Duodenal mucosa (tissue), 2 donors: Measurements from ENCODE around the gene CRHR2.
A peak's percentile ranks its signal among the peaks of the same experiment; 100 is the strongest.
"Not testable (repeated sequence)": the region's sequence is repeated elsewhere in the genome, so short reads cannot be mapped to it uniquely, and the experiment has no call there.

ENCODE experiments used
- H3K27ac ChIP-seq: one replicate; pipeline ENCODE4 v1.7.0; 2013; ENCODE audit warnings: low read depth, low read length
- H3K27me3 ChIP-seq, 2 donors: one replicate each; pipeline ENCODE4 v1.7.0; 2013; ENCODE audit warnings: low read length in 2 of 2, control low read depth in 1 of 2; ENCODE audit not compliant: insufficient read depth in 2 of 2, control insufficient read depth in 1 of 2
- H3K36me3 ChIP-seq, 2 donors: one replicate each; pipeline ENCODE4 v1.7.0; 2013; ENCODE audit warnings: low read length in 2 of 2, control low read depth in 1 of 2; ENCODE audit not compliant: insufficient read depth in 2 of 2, control insufficient read depth in 1 of 2
- H3K4me1 ChIP-seq, 2 donors: one replicate each; pipeline ENCODE4 v1.7.0; 2013; ENCODE audit warnings: low read length in 2 of 2, control low read depth in 1 of 2; ENCODE audit not compliant: insufficient read depth in 2 of 2, control insufficient read depth in 1 of 2
- H3K4me3 ChIP-seq, 2 donors: one replicate each; pipeline ENCODE4 v1.7.0; 2013; ENCODE audit warnings: low read length in 2 of 2, low read depth in 1 of 2
- H3K9ac ChIP-seq, 2 donors: one replicate each; pipeline ENCODE4 v1.7.0; 2013; ENCODE audit warnings: low read length in 2 of 2, low read depth in 1 of 2
- H3K9me3 ChIP-seq, 2 donors: one replicate each; pipeline ENCODE4 v1.7.0; 2013; ENCODE audit warnings: low read length in 2 of 2, control low read depth in 1 of 2; ENCODE audit not compliant: control insufficient read depth in 1 of 2

Gene CRHR2

DNA sequence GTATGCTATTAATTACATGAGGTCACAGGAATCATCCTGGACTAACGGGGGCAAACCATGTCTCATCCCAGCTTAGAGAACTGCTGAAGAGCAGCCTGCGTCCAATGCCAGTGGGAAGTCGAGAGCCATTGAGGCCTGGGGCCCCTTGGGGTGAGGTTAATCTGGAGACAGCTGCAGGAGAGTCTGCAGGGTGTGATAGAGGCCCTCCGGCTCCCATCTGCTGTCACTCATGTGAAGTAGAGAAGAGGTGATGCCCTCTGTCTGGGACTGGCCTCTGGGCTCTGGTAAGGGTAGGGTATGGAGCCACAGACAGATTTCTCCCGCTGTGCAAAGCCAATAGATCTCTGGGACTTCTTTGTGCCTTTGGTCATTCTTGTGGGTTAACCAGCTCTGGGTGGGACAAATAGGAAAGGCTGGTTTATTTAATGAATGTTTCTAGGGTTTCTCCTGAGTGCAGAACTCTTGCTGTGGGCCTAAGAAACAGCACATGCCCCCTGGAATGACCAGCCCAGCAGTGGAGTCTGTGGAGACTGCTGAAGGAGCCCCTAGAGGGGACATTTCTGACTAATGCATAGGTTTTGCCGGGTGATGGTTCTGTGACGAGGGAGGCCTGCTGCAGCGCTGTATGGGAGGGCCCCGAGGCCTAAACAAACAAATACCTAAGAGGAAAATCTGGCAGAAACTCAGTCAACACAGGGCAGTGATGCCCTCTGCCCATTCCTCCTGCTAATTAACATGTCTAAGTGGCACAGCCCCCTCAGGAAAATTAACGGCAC is 34.5 kb downstream of the CRHR2 start:
- H3K4me1 ChIP-seq: peaks cover 0 to 8% of the 10 kb centered on the region in 2 donors
- no peak overlapping the region for H3K27ac ChIP-seq
- no peak overlapping the region for H3K4me3 ChIP-seq
- H3K9ac ChIP-seq: no peak overlapping the region
- no peaks in the 10 kb centered on the region for H3K36me3 ChIP-seq
- H3K27me3 ChIP-seq: no peaks in the 10 kb centered on the region
- no peaks in the 10 kb centered on the region for H3K9me3 ChIP-seq

DNA sequence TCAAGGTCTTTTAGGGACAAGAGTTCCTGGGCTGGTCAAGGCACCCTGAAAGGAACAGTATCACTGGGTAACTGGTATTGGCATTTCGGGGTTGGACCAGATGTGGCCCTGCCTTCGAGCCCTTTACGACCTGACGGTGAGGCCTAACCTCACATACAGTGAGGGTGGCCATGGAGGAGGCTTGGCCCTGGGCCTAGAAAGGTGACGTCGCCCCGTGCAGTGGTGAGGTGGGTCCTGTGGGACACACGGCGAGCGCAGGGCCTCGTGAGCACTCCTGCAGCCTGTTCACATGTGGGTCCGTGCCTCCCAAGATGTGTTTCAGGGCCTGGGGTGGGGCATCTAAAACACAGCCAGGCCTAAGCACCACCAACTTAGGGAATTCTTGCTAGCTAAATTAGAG is 36.1 kb downstream of the CRHR2 start:
- Histone ChIP-seq H3K36me3 (no peaks in the 10 kb centered on the region), H3K4me3 (no peak overlapping the region), H3K4me1 (peaks cover 0 to 8% of the 10 kb centered on the region in 2 donors), H3K27ac (no peak overlapping the region), H3K9me3 (no peaks in the 10 kb centered on the region), H3K9ac (no peak overlapping the region), H3K27me3 (no peaks in the 10 kb centered on the region)

DNA sequence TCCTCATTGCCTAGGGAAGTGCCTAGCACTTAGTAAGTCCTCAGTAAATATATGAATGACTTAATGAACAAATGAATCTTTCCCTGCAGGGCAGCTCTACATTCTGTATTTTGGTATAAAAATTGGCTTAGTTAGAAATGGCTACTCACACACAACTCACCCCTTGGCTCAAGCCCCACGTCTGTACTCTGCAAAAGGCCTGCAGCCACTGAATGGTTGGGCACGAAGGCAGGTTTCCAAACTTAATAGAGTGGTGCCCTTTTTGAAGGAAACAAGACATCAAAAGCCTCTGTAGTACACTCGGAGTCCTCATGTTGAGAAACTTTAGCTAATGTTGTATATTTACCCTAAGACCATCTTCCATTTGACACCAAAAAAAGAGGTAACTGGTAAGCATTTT is 36.6 kb downstream of the CRHR2 start:
- no peaks in the 10 kb centered on the region for H3K27me3 ChIP-seq

DNA sequence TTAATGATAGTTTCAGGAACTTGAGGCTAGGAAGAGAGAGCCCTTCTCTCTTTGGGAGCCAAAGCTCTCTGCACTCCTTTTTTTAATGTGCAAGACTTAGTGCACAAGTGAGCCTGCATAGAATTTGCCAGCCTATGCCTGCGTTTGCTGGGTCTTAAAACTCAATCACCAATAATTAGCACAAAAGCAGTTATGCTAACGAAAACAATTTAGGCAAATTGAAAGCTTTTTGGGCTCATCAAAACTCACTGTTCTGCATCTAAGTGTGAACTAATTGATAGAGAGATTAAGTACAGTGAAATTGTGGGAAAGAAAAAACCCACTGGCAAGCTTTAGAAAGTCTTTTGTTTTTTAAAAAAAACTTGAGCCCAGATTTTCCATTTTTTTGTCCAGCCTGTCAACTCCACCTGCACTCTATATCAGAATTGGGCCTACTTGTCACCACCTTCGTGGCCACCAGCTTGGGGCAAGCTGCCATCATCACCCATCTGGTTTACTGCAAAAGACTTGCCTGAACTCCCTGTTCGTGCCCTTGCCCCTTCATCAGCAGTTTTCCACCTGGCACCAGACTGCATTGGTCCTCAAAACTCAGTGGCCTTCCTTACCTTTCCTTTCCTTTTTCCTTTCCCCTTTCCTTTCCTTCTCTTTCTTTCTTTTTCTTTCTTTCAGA is 37.8 kb downstream of the CRHR2 start:
- Histone ChIP-seq H3K9me3 (no peaks in the 10 kb centered on the region), H3K4me3 (no peak overlapping the region), H3K9ac (no peak overlapping the region), H3K4me1 (peaks cover 0 to 8% of the 10 kb centered on the region in 2 donors), H3K27me3 (no peaks in the 10 kb centered on the region), H3K27ac (no peak overlapping the region), H3K36me3 (no peaks in the 10 kb centered on the region)

More for the DNA sequence above, 36.6 kb downstream of the CRHR2 start:
- no peak overlapping the region for H3K9ac ChIP-seq
- no peak overlapping the region for H3K4me3 ChIP-seq
- peaks cover 0 to 8% of the 10 kb centered on the region in 2 donors for H3K4me1 ChIP-seq
- no peaks in the 10 kb centered on the region for H3K9me3 ChIP-seq
- no peak overlapping the region for H3K27ac ChIP-seq
- H3K36me3 ChIP-seq: no peaks in the 10 kb centered on the region

DNA sequence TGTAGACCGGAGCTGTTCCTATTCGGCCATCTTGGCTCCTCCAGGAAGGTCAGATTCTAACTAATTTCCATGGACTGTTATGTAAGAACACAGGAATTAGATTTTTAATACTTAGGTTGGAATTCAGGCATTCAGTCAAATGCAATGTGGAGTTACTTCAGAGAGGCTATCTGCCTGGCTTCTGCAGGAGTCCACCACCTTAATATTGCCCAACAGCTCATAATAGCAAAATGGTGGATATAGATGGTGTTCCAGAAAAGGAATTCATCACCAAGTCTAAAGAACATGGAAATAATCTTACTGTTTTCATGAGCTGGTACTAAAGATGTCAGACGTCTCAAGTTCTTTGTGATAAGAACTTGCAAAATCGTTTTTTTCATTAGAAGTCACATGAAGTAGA is 39.5 kb downstream of the CRHR2 start:
- H3K27ac ChIP-seq: no peak overlapping the region
- H3K9ac ChIP-seq: no peak overlapping the region
- no peaks in the 10 kb centered on the region for H3K9me3 ChIP-seq
- no peaks in the 10 kb centered on the region for H3K27me3 ChIP-seq
- H3K4me1 ChIP-seq: peaks cover 0 to 8% of the 10 kb centered on the region in 2 donors
- peak overlapping the region; percentile 49 to 56 for H3K4me3 ChIP-seq
- H3K36me3 ChIP-seq: no peaks in the 10 kb centered on the region

DNA sequence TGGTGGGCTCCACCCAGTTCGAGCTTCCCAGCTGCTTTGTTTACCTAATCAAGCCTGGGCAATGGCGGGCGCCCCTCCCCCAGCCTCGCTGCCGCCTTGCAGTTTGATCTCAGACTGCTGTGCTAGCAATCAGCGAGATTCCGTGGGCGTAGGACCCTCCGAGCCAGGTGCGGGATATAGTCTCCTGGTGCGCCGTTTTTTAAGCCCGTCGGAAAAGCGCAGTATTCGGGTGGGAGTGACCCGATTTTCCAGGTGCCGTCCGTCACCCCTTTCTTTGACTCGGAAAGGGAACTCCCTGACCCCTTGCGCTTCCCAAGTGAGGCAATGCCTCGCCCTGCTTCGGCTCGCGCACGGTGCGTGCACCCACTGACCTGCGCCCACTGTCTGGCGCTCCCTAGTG is 39.9 kb downstream of the CRHR2 start:
- H3K9ac ChIP-seq, H3K27me3 ChIP-seq, H3K36me3 ChIP-seq, H3K9me3 ChIP-seq, H3K4me1 ChIP-seq, H3K27ac ChIP-seq: not testable (repeated sequence)
- peak overlapping the region in 1 of 2 donors; percentile 56 for H3K4me3 ChIP-seq

DNA sequence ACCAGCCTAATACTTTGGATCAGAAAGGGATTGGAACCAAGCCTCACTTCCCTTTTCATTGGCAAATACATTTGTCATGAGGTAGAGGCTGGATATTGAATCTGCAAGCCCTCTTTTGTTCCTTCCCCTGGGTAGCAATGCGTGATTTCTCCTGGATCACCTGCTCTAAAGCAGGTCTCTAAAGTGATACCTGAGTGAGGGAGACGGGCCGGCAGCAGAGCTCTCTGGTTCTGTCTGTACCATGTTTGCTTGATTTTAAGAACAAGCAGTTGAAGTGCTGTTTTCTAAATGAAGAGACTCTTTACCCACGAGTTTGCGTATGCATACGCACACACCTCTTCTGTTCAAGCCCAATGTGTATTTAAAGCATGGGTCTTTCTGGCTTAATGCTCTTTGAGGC is 46.5 kb downstream of the CRHR2 start:
- H3K27me3 ChIP-seq: no peaks in the 10 kb centered on the region
- peaks cover 7 to 43% of the 10 kb centered on the region in 2 donors for H3K36me3 ChIP-seq
- H3K27ac ChIP-seq: no peak overlapping the region
- no peak overlapping the region for H3K4me3 ChIP-seq
- H3K9me3 ChIP-seq: no peaks in the 10 kb centered on the region
- no peak overlapping the region for H3K9ac ChIP-seq
- H3K4me1 ChIP-seq: no peaks in the 10 kb centered on the region

DNA sequence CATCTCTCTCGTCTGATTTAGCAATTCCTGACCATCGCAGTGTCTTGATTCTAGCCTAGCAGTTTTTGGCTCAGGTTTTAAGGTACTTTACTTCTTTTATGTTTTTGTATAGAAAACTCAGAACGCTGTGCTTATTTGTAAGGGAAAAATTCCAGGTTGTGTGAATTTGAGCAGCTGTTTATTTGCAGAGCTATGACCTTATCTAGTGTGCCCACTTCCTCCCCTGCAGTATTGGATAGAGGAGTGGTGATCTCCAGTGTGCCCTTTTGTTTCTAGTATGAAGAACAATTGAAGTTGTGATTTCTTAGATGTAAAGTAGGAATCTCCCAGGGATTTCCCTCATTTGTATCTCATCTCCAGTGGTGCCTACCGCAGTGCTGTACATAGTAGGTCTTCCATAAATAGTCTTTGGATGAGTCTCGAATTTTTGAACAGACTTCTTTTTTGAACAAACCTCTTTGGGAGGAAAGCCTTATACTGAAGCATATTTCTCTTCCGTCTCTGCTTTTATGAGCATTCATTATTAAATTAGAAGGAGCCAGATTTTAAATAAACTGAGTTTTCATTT is 47.5 kb downstream of the CRHR2 start:
- H3K27me3 ChIP-seq: no peaks in the 10 kb centered on the region
- no peak overlapping the region for H3K9ac ChIP-seq
- H3K9me3 ChIP-seq: no peaks in the 10 kb centered on the region
- H3K36me3 ChIP-seq: peaks cover 7 to 49% of the 10 kb centered on the region in 2 donors
- H3K27ac ChIP-seq: no peak overlapping the region
- no peaks in the 10 kb centered on the region for H3K4me1 ChIP-seq
- no peak overlapping the region for H3K4me3 ChIP-seq

DNA sequence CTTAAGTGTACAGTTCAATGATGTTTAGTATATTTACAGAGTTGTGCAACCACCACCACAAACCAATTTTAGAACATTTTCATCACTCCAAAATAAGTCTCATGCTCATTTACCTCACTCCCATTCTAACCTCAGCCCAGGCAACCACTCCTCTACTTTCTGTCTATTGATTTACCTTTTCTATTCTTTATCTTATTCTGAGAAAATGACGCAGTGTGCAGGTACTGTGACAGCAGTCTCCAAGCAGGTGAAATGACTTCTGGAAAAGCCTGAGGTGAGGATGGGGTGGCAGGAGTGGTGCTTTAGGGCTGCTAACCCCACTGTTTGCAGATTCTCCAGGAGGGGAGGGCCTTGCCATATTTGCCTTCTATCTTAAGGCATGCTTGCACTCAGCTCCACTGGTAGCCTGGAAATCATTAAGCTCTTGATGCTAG is 48.0 kb downstream of the CRHR2 start:
- no peak overlapping the region for H3K27ac ChIP-seq
- H3K4me3 ChIP-seq: no peak overlapping the region
- no peaks in the 10 kb centered on the region for H3K4me1 ChIP-seq
- no peaks in the 10 kb centered on the region for H3K9me3 ChIP-seq
- peaks cover 10 to 52% of the 10 kb centered on the region in 2 donors for H3K36me3 ChIP-seq
- no peak overlapping the region for H3K9ac ChIP-seq
- no peaks in the 10 kb centered on the region for H3K27me3 ChIP-seq

DNA sequence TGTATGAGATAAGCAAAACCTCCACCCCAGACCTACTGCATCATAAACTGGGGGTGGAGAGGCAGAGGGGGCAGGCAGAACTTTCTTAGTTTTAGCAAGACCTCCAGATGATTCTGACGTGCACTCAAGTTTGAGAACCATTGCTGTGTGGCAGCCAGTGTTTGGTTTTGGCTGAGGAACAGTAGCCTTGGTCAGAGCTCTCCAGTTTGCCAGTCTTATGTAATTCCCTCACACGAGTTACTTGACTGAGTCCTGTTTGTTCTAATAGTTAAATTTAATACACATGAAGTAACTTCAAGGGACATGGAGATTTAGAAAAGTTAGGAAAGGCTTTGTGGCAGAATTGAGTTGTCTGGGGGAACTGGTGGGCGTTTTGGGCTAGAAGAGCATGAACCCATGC is 49.0 kb downstream of the CRHR2 start:
- Histone ChIP-seq H3K4me1 (no peaks in the 10 kb centered on the region), H3K27ac (no peak overlapping the region), H3K9ac (no peak overlapping the region), H3K9me3 (no peaks in the 10 kb centered on the region), H3K27me3 (no peaks in the 10 kb centered on the region), H3K4me3 (no peak overlapping the region), H3K36me3 (peaks cover 16 to 62% of the 10 kb centered on the region in 2 donors)
